ENCODE results near the gene FAM222B.

Gene FAM222B

DNA sequence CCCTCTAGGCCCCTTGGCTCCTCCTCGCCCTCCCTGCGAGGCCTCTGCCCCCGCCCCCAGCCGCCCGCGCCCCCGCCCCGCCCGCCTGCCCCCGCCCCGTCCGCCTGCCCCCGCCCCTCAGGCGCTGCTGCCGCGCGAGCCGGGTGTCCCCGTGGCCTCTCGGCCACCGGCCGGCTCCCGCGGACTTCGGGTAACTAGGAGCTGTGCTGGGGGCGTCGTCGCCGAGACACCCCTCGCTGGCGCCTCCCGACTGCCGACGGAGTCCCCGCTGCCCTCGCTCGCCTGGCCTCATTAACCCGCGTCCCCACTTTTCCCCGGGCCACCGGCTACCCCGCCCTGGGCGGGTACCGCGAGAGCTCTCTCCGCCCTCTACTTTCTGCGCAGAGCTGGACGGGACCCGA, 116.4 kb downstream of the FAM222B start, which contains the start of gene TLCD1:
Gene TLCD1, minus strand, starts transcription at position 8 of the 401 bp plus-strand sequence. CDS start 136 bp downstream, outside the sequence.
- TF ChIP-seq, protein P1, sequence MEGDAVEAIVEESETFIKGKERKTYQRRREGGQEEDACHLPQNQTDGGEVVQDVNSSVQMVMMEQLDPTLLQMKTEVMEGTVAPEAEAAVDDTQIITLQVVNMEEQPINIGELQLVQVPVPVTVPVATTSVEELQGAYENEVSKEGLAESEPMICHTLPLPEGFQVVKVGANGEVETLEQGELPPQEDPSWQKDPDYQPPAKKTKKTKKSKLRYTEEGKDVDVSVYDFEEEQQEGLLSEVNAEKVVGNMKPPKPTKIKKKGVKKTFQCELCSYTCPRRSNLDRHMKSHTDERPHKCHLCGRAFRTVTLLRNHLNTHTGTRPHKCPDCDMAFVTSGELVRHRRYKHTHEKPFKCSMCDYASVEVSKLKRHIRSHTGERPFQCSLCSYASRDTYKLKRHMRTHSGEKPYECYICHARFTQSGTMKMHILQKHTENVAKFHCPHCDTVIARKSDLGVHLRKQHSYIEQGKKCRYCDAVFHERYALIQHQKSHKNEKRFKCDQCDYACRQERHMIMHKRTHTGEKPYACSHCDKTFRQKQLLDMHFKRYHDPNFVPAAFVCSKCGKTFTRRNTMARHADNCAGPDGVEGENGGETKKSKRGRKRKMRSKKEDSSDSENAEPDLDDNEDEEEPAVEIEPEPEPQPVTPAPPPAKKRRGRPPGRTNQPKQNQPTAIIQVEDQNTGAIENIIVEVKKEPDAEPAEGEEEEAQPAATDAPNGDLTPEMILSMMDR (IDR thresholded peaks at IDR 0.05; ENCODE audit: control insufficient read depth, extremely low read depth, insufficient read depth) = no peak
- no peak for DNase-seq (ENCODE audit: low read depth)
- peak within 1 kb of the TSS; percentile 81 for H3K4me3 ChIP-seq (ENCODE audit: low read depth, low read length)

DNA sequence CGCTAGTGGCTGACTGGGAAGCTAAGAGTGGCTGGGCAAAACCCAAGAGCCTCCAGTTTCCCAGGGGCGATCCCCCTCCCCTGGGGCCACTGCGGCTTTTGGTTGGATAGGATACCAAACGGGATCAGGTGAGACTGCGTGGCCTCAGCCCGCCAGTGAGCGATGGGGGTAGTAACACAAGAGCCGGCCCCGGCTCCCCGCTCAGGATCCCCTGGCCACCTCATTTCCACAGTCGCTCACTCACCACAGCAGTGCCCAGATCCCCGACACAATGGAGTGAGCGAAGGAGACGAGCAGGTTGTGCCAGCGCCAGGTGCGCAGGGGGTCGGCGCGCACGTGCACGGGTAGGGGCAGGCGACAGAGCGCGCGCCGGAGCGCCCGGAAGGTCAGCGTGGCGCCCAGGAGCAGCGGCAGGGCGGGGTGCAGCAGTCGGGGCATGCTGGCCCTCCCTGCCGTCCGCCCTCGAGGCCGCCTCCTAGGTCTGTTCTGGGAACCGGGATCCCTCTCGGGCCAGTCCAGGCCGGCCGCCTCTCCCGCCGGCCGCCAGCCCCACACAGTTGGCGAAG, 116.8 kb downstream of the FAM222B start:
- TF ChIP-seq, protein P1 (IDR thresholded peaks at IDR 0.05; ENCODE audit: control insufficient read depth, extremely low read depth, insufficient read depth) = no peak
- no peak for DNase-seq (ENCODE audit: low read depth)
- H3K4me3 ChIP-seq (ENCODE audit: low read depth, low read length) = peak overlapping the region; percentile 81

DNA sequence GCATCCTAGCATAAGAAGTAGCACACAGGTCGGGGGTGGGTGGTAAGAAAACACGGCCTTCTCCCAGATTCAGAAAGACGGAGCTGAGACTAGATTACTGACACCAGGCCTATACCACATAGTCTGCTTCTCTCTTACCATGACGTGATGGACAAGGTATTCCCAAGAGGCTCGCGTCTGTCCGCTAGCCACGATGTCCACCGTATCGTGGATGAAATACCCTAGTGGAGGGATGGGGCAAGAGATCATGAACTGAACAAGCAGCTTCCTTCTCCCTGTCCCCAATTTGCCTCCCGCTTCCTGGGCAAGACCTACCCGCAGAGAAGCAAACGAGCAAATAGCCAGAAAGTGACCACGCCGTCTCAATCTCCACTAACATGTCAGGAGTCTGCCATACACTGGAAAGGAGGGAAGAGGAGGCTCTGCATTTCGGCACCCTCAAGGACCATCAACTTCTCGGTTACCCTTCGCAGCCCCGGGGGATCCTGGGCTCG, 117.4 kb downstream of the FAM222B start:
- H3K4me3 ChIP-seq (ENCODE audit: low read depth, low read length) = peak overlapping the region; percentile 81
- no peak for DNase-seq (ENCODE audit: low read depth)
- TF ChIP-seq, protein P1 (IDR thresholded peaks at IDR 0.05; ENCODE audit: control insufficient read depth, extremely low read depth, insufficient read depth) = no peak

DNA sequence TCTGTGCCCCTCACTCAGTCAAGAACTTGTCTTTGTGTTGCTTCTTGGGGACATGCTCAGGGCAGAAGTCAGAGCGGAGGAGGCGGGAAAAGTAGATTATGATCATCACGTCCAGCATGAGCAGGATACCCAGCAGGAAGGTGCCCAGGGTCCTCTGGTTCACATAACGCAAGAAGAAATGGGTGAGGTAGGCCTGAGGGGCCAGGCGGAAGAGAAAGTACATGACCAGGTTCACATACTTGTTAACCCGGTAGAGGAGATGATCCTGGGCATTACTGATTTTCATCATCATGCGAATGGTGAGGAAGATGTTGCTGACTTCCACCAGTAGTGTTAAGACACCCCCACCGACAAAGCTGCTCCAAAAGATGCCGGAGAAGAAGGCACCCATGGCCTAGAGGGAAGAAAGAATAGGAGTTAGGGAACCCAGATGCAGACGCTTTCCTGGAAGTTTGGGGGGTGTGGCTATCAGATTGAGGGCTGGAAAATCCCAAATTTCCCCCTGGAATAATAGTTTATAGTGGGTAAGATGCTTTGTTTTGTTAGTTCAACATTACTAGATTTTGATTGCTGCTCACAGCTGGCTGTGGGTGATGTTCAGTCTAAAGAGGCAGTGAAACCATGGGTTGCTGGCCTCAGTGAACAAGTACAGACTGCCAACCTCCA, 118.0 kb downstream of the FAM222B start:
- DNase-seq (ENCODE audit: low read depth) = no peak
- TF ChIP-seq, protein P1 (IDR thresholded peaks at IDR 0.05; ENCODE audit: control insufficient read depth, extremely low read depth, insufficient read depth) = no peak
- peak overlapping the region; percentile 81 for H3K4me3 ChIP-seq (ENCODE audit: low read depth, low read length)

DNA sequence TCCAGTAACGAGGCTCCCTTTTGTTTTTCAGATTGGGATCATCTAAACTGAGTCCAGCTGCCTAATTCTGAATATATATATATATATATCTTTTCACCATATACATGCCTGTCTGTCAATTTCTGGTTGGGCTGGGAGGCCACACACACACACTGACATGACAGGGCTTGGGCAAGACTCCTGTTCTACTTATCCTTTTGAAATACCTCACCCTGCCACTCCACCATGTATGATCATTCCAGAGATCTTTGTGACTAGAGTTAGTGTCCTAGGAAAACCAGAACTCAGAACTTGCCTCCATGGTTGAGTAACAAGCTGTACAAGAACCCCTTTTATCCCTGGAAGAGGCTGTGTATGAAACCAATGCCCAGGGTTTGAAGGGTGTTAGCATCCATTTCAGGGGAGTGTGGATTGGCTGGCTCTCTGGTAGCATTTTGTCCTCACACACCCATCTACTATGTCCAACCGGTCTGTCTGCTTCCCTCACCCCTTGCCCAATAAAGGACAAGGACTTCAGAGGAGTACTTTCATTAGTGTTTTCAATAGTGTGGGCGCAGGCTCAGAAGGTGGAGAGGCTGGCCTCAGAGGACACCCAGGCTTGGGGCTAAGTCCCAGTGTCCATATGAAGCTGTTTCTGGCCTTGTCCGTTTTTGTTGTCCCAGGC, 118.6 kb downstream of the FAM222B start:
- H3K4me3 ChIP-seq (ENCODE audit: low read depth, low read length) = peak overlapping the region; percentile 81
- peak; percentile 45 for DNase-seq (ENCODE audit: low read depth)

DNA sequence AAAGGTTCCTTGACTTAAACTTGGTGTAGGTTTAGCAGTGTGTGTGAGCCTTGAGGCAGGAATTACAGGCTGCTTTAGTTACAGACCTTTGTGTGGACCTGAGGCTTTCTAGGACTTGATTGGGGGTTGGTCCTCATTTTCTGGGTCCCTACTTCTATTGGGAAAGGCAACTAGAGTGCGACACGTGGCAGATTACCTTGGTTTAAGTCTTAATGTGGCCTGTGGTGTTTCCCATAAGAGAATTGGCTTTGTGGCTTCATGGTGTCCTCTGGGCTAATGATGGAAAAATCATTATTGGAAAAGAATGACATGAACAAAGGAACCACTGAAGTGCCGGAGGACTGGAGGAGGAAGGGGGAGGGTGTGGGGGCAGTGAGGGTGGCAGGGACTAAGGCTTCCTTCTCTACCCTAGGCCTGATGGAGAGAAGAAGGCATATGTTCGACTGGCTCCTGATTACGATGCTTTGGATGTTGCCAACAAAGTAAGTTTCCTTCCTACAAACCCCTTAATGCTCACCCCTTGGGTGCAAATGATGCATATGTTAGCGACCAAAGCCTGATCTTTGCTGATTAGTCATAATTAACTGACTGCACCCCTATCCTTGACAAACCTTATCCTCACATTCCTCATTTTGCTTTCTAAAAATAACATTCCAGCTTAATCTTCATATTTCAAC, 119.3 kb downstream of the FAM222B start:
- TF ChIP-seq, protein P1 (IDR thresholded peaks at IDR 0.05; ENCODE audit: control insufficient read depth, extremely low read depth, insufficient read depth) = no peak
- no peak overlapping the region; the same call in 1 of the 2 replicates for H3K4me3 ChIP-seq (ENCODE audit: low read depth, low read length)
- DNase-seq (ENCODE audit: low read depth) = no peak
